Measurements from ENCODE around the gene MRFAP1.

- TF ChIP-seq POLR2AphosphoS5 (IDR thresholded peaks at IDR 0.05; ENCODE audit: low read depth) (no peak), SPI1 (IDR thresholded peaks at IDR 0.05; ENCODE audit: borderline replicate concordance, low read depth) (no peak)
Measured at GRCh38 chr4:6592804-6593563, 47.5 kb upstream of the MRFAP1 start.

All from HL-60 (cell line).